ENCODE results near the gene OR2A12.
"Not testable (repeated sequence)": the region's sequence is repeated elsewhere in the genome, so short reads cannot be mapped to it uniquely, and the experiment has no call there.

Gene OR2A12, protein sequence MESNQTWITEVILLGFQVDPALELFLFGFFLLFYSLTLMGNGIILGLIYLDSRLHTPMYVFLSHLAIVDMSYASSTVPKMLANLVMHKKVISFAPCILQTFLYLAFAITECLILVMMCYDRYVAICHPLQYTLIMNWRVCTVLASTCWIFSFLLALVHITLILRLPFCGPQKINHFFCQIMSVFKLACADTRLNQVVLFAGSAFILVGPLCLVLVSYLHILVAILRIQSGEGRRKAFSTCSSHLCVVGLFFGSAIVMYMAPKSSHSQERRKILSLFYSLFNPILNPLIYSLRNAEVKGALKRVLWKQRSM

DNA sequence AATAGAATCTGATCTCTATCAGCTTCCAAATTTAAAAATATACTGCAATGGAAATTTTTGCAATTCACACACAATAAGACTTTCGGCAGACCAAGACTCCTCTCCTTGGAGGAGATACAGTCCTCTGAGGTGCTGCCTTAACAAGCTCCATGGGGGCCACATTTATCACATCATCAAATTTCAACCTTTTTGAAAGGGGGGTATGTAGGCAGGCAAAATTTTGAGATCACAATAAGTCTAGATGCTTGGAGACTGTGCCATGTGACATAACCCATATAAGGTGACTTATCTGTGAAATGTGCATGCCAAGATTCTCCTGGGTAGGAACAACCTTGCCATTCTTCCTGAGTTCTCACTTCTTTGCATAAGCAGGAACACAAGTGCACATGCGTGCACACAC is at the start of gene OR2A12:
Gene OR2A12, plus strand, starts transcription at position 301 of the 400 bp plus-strand sequence. CDS start 8,830 bp downstream, outside the sequence.
- no peak for DNase-seq

DNA sequence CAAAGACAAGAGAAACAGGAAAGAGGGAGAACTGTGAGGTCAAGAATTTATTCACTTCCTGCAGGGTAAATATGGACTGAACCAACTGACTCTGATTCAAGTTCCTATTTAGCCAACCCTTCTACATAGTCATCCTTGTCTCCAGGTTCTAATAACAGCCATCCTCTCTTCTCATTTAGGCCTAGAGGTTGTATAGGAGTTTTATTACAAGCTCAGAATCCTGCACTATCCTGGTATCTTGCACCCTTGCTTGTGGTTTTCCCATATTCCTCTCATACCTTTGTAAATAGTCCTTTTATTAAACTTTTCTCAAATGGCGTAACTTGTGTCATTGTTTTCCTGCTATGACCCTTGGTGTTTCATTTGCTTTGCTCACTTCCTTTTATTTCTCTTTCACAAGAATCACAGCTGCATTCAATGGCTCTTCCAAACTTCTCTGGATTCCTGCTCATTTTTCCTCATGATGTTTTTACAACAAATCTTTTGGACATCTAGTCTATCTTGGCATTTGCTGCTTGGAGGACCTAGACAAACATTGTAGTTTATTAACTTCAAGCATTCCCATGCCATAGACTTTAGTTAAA is 49.7 kb upstream of the OR2A12 start:
- DNase-seq, result no peak

DNA sequence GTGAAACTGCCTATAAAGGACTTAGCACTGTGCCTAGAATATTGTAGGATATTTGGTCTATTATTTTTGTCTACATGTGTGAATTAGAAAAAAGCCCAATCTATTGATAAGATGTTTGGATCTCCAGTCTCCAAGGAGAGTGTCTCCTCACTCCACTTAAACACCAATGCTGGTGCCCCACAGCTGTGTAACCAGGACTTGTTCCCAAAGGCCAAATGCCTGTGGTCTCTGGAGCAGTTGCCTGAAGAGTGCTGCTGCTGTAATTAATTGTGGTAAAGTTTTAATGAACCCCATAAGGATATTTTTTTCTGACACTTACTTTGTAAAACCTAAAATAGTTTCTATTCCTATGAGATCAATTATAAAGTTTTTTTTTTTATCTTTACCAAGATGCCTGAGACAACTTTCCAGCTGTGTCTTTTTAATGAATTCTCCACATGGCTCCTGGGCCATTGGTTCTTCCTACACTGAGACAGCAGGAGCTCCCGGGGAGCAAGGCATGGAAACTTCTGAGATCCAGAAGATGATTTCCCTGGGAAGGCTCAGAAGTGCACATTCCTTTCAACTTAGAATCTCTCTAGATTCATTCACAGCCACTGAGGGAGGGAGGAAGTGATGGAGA is 48.6 kb upstream of the OR2A12 start:
- no peak for DNase-seq

DNA sequence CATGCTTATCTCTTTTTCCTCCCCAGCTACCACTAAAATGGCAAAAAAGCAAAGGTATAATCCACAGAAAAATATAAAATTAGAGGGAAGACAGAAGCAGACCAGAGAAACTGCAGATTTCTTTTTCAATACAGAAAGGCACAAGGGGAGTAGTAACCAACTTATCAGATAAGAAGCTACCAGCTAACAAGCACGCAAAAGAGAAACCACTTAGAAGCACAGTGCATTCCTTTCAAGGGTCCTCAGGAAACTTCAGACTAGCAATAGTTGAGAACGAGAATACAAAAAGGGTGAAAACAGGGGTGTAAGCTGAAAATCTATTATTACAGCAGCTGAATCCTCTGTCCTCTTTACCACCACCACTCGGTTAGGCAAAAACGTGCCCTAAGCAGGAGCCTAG is 47.2 kb upstream of the OR2A12 start:
- no peak for DNase-seq

DNA sequence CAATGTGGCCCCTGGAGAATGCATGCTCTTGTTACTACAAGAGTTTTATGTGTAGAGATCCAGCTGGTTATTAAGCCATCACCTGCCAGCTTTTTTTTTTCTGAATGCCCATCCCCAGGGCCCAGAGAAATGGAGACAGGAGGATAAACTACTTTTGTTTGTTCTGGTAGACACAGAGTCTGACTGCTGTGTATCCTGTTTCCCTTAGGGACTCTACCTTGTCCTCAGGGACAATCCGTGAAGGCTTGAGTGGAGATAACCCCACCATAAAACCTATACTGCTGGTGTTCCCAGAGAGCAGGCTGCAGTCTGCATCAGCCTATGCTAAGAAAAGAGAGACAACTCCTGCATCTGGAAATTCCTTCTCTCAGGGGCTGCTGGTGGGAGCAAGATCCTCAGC is 37.4 kb upstream of the OR2A12 start, which contains the start of gene OR2A5:
Gene OR2A5, plus strand, starts transcription at position 301 of the 400 bp plus-strand sequence. CDS start 1,454 bp downstream, outside the sequence.
- DNase-seq, result no peak

DNA sequence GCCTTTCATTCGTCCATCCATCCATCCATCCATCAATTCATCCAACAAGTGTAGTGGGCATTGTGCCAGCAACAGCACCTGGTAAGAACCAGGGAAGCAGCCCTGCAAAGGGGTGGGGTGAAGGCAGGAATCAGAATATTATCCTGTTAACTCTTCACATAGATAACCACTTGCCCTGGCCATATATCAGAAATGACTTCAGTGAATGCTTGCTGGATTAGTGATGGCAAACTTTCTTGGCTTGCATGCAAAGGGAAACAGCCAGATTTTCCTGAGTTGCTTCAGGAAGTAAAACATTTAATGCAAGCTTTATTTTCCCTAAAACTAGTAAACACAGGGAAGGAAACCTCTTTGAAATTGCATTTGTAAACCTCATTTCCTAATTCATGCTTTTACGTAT is 36.6 kb upstream of the OR2A12 start:
- no peak for DNase-seq

DNA sequence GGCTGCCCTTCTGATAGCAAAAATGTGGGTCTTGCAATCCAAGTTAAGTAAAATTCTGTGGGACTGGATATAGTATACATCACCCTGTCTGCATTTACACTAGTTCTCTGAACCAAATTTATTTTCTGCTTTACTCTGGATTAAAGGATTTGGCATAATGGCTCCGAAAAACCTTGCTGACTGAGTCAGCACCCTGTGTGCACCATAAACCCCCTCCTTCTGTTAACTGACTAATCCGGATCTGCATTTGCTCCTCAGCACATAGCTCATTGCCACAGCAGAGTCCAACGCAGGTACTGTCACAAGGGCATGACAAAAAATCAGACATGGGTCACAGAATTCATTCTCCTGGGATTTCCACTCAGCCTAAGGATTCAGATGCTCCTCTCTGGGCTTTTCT is 36.0 kb upstream of the OR2A12 start:
- no peak for DNase-seq

DNA sequence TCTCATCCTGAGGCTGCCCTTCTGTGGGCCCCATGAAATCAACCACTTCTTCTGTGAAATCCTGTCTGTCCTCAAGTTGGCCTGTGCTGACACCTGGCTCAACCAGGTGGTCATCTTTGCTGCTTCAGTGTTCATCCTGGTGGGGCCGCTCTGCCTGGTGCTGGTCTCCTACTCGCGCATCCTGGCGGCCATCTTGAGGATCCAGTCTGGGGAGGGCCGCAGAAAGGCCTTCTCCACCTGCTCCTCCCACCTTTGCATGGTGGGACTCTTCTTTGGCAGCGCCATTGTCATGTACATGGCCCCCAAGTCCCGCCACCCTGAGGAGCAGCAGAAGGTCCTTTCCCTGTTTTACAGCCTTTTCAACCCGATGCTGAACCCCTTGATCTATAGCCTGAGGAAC is 35.2 kb upstream of the OR2A12 start:
- DNase-seq, result not testable (repeated sequence)

DNA sequence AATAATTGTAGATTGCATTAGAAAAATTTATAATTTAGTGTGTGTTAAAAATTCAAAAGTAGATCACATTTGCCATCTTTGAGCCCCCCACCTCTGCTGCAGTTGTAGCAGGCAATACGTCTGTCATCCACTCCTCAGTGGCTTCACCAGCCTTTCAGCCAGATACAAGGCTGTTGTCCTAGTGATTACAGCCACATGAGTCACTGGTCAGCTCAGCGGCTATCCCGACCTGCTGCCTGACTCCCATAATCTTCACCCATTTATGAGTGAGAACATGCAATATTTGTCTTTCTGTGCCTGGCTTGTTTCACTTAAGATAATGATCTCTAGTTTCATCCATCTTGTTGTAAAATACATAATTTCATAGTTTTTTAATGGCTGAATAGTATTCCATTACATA is 28.1 kb upstream of the OR2A12 start:
- DNase-seq, result no peak

DNA sequence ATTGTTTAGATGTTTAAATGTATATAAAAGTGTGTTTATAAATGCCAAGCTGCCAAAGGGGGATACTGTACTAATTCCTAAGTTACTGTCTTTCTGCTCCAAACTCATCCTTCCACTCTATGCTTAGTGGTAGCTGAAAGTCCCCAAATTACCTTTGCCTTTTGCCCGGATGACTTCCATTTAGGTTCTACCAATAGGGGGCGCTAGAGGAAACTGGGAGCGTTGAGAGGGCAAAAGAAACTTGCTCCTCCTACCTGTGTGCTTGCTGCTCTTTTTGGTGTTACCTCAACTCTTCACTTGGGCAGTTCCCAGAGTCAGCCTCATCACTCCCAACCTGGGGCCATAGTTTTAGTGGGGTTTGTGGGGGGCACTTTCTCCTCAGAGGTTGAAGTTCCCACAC is 22.4 kb upstream of the OR2A12 start:
- no peak for DNase-seq

DNA sequence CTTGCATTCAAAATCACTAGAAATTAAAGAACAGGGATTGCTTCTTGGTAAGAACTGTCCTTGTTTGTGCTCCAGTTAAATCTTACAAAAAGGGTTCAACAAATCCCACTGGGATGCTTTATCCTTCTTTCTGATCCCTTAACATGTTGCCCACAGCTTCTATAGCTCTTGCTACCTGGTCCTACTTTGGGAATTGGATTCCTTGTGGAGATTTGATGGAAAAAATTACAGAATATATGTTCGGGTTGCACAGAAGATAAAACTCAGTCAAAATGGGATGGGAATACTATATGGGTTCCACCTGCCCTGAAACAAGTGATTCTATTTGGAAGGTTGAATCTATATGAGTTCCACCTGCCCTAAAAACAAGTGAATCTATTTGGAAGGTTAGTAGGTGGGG is 16.6 kb upstream of the OR2A12 start, which contains the start of gene OR2A25:
Gene OR2A25, plus strand, starts transcription at position 301 of the 400 bp plus-strand sequence. CDS start 4,409 bp downstream, outside the sequence.
- DNase-seq, result no peak

DNA sequence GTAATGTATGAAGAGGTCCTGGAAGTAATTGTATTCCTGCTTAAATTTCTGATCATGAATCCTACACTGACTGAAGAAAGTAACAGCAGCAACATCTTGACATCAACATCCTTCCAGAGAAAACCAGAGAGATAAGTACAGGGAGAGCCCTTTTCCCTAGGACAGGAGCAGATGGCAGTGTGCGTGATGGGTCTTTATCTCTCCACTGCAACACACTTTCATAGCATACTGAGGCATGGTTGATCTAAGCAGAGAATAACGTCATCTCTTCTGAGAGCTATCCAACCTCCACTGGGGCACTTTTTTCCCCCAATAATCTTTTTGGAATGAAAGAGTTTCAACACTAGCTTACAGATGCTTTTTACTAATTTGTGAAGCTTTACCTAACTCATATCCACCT is 16.1 kb upstream of the OR2A12 start:
- no peak for DNase-seq

DNA sequence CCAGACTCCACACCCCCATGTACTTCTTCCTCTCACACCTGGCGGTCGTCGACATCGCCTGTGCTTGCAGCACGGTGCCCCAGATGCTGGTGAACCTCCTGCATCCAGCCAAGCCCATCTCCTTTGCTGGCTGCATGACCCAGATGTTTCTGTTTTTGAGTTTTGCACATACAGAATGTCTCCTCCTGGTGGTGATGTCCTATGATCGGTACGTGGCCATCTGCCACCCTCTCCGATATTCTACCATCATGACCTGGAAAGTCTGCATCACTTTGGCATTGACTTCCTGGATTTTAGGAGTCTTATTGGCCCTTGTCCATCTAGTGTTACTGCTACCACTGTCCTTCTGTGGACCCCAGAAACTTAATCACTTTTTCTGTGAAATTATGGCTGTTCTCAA is 11.7 kb upstream of the OR2A12 start:
- DNase-seq, result no peak

DNA sequence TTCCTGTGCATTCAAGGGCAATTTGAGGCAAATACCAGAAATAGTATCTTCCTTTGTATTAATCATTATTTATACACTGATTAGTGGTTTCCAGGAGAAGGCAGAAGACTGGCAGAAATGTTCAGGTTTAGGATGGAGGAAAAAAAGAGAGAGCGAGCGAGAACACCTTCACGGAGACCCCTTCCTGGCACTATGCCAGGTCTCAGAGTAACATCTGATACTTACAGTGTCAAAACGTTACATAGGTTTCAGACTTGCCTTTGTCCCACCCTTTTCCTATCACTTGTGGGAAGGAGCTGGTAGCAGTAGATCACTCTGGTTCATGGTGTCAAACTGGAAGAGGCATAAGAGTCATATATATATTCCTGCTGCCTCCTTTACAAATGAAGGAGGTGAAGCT is 652 bp downstream of the OR2A12 start:
- no peak for DNase-seq

DNA sequence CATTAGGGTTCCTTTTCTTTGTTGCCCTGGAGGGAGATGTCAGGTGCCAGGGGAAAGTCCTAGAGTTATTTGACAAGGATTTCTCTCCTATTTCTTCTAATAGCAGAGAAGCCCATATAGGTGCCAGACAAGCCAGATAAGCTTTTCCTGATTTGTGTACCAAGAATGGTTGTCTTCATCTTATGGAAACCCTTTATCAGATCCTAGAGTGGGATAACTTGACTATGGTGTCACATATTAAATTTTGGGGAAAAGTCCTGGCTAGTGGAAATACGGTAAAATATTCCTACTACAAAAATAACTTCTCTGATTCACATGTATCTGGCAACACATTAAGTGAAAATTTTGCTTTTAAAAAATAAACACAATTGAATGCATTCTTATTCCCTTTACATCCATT is 1.2 kb downstream of the OR2A12 start:
- DNase-seq, result no peak

DNA sequence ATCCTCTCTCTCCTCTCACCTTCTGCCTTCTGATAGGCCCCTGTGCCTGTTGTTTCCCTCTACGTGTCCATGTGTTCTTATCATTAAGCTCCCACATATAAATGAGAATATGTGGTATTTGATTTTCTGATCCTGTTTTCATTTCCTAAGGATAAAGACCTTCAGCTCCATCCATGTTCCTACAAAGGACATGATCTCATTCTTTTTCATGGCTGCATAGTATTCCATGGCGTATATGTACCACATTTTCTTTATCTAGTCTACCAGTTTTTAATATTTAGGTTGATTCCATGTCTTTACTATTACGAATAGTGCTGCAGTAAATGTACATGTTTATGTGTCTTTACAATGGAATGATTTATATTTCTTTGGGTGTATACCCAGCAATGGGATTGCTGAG is 4.6 kb downstream of the OR2A12 start:
- no peak for DNase-seq

DNA sequence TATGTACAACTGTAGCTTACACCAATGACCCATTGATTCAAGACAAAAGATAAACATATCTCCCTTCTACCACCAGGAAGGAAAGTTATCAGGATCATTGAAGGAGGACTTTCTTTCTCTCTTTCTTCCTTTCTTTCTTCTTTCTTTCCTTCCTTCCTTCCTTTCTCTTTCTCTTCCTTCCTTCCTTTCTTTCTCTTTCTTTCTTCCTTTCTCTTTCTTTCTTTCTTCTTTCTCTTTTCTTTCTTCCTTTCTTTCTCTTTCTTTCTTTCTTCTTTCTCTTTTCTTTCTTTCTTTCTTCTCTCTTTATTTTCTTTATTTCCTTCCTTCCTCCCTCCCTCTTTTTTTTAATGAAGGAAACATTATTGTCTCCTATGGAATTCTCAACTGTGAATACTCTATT is 12.7 kb downstream of the OR2A12 start:
- DNase-seq, result no peak

DNA sequence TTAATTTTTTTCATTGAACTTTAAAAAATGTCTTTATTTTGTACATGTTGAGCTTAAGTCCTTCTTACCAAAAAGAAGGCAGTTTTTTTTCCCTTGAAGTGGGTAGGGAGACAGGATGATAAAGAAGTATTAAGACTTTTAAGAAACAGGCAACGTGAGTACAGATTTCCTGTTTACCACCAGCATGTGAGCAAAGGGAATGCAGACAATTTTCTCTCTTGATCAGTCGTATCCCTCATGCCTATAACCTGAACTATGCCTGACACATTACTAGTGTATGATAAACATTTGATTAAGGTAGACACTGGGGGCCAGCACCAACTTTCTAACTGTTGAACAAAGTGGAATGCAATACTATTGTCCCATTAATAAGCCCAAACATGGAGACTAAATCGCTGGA is 14.5 kb downstream of the OR2A12 start:
- DNase-seq, result no peak

DNA sequence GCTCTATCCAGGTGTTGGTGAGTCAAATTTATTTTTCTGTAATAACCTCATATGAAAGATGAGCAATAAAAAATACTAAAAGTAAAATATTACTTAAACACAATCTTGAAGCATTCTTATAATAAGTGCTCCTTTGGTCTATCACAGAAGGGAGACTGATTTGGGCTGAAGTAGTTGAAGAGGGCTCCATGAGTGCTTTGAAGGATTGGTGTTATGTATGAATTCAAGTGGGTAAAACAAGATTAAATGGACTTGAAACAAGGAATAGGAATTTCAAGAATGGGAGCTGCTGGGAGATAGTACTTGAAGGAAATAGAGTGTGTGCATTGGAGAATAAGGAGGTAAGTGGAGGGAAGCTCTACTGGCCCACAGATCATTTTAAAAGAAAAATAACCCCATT is 16.0 kb downstream of the OR2A12 start:
- no peak for DNase-seq

DNA sequence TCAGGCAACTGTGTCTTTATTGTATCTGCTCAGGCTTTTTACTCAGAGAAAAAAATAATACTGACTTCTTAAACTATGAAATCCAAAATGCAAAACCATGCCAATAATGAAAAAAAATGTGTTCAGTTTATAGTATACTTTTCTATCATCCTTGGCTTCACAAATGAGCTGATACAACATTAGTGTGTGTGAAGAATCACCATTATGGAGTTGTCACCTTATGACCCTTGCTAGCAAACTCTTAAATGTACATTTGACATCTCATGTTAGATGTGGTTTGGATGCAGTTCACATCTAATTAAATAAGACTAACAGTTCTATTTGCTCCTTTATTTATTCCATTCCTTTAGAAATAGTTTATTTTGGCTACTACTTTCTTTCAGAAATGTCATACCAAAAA is 19.1 kb downstream of the OR2A12 start:
- no peak for DNase-seq

DNA sequence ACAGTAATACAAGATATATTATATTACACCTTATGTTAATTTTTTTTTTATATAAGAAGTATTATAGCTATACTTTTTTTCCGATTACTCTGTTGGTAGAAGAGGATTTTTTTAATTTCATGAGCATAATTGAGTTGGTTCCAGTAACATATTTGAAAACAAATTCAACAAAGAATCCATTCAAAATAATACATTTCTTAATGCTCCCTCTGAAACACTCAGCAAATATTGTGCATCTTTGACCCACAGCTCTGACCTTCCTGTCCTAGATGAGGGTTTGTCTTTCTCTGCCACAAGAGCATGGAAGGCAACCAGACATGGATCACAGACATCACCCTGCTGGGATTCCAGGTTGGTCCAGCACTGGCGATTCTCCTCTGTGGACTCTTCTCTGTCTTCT is 23.2 kb downstream of the OR2A12 start, which contains the start of gene OR2A2:
Gene OR2A2, plus strand, starts transcription at position 301 of the 400 bp plus-strand sequence. Its CDS starts 0 bp downstream, at position 301.
- no peak for DNase-seq

DNA sequence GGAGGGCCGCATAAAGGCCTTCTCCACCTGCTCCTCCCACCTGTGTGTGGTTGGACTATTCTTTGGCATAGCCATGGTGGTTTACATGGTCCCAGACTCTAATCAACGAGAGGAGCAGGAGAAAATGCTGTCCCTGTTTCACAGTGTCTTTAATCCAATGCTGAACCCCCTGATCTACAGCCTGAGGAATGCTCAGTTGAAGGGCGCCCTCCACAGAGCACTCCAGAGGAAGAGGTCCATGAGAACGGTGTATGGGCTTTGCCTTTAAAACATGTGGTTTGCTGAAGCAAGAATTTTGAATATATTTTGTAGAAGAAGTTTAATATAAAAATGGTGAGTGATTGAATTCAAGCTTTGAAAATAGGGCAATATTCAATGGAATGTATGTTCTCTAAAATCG is 24.2 kb downstream of the OR2A12 start:
- DNase-seq, result no peak

DNA sequence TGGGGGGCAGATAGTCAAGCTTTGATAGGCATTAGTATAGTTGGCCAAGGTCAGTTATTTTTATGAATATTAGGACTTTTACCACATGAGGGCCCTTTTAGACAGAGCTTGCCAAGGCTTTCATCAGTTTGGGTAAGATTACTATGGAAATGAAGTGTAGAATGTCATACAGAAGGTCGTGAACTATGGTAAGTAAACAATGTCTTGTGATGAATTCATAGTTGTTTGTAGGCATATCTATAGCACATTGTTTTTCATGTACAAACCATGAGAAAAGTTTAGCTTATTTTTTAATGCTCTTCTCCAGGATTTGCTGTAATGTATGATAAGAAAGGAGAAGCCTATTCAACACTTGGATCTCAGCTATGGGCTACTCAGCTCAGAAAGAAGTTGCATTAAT is 27.6 kb downstream of the OR2A12 start:
- DNase-seq, result no peak

DNA sequence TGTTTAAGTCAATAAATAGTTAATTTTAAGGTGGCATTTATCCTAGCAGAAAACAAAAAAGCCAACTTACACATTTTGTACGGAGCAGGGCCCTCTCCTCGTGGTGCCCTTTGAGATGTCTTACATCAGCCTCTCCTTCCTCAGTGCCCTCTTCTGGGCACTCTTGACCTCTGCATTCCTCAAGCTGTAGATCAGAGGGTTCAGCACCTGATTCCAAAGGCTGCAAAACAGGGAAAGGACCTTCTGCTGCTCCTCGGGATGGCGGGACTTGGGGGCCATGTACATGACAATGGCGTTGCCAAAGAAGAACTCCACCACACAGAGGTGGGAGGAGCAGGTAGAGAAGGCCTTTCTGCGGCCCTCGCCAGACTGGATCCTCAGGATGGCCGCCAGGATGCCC is 32.3 kb downstream of the OR2A12 start:
- no peak for DNase-seq

All from cortex of kidney (tissue), 1 donor.